ENCODE results near the gene C1QTNF6. TPM values are rescaled to one million over a fixed set of nuclear protein-coding genes. Genes with fewer than 3 reads are reported as not detected.

The C1QTNF6 gene
- total RNA-seq, 1 experiment from 2014 or later, result 85.9 TPM

GRCh38 chr22:37204045-37204655 lies 16.1 kb upstream of the C1QTNF6 start:
- Histone ChIP-seq H3K79me2 (ENCODE audit: low read depth) (no peaks in the 10 kb centered on the region), H3K27ac (no peak overlapping the region), H3F3A (ENCODE audit: insufficient read depth, low read depth) (no peaks in the 10 kb centered on the region), H3K36me3 (ENCODE audit: low read depth) (no peaks in the 10 kb centered on the region), H3K4me1 (replicated peaks; ENCODE audit: insufficient read depth) (peaks cover 7% of the 10 kb centered on the region), H4K20me1 (ENCODE audit: insufficient read depth) (no peaks in the 10 kb centered on the region), H3K27me3 (ENCODE audit: insufficient read depth, low read depth) (no peaks in the 10 kb centered on the region), H3K4me2 (no peak overlapping the region), H3K4me3 (no peak overlapping the region), H3K9me3 (ENCODE audit: insufficient read depth, low read depth) (no peaks in the 10 kb centered on the region), H3K9me2 (ENCODE audit: insufficient read depth) (no peaks in the 10 kb centered on the region), H2AFZ (no peak overlapping the region)
- intact Hi-C loops (cut with micrococcal nuclease; ENCODE audit: unreplicated experiment), result no loop called here
- DNase-seq, result no peak
- no TSS peak for BruUV-seq (replicated peaks)
- ChIA-PET POLR2A (ENCODE audit: unreplicated experiment) (no interaction called here), CTCF (interaction anchor here (0.7 kb wide), 1 partner anchor 613 kb away, joined by 3 read pairs; no protein-coding TSS in a partner anchor)
- no peak for TF ChIP-seq EZH2 (IDR thresholded peaks at IDR 0.05; ENCODE audit: low read depth)
- TF ChIP-seq CTCF (conservative IDR thresholded peaks at IDR 0.05), result no peak

GRCh38 chr22:37203354-37204044 lies 15.5 kb upstream of the C1QTNF6 start:
- no TSS peak for BruUV-seq (replicated peaks)
- no peaks in the 10 kb centered on the region for H3F3A ChIP-seq (ENCODE audit: insufficient read depth, low read depth)
- peaks cover 7% of the 10 kb centered on the region for H3K4me1 ChIP-seq (replicated peaks; ENCODE audit: insufficient read depth)
- H2AFZ ChIP-seq, result no peak overlapping the region
- ChIA-PET POLR2A (ENCODE audit: unreplicated experiment) (no interaction called here), CTCF (interaction anchor here (0.7 kb wide), 1 partner anchor 614 kb away, joined by 3 read pairs; no protein-coding TSS in a partner anchor)
- no peaks in the 10 kb centered on the region for H3K36me3 ChIP-seq (ENCODE audit: low read depth)
- H3K27me3 ChIP-seq (ENCODE audit: insufficient read depth, low read depth), result no peaks in the 10 kb centered on the region
- H3K9me3 ChIP-seq (ENCODE audit: insufficient read depth, low read depth), result no peaks in the 10 kb centered on the region
- no peak for DNase-seq
- H3K9me2 ChIP-seq (ENCODE audit: insufficient read depth), result no peaks in the 10 kb centered on the region
- no peak for TF ChIP-seq EZH2 (IDR thresholded peaks at IDR 0.05; ENCODE audit: low read depth)
- no peak for TF ChIP-seq CTCF (conservative IDR thresholded peaks at IDR 0.05)
- H3K27ac ChIP-seq, result no peak overlapping the region
- peaks cover 4% of the 10 kb centered on the region; the same call in 1 of the 2 replicates for H3K79me2 ChIP-seq (ENCODE audit: low read depth)
- no peak overlapping the region for H3K4me3 ChIP-seq
- no peak overlapping the region for H3K4me2 ChIP-seq
- H4K20me1 ChIP-seq (ENCODE audit: insufficient read depth), result no peaks in the 10 kb centered on the region
- intact Hi-C loops (cut with micrococcal nuclease; ENCODE audit: unreplicated experiment), result no loop called here

GRCh38 chr22:37202716-37203115 lies 14.7 kb upstream of the C1QTNF6 start:
- Histone ChIP-seq H3K36me3 (ENCODE audit: low read depth) (no peaks in the 10 kb centered on the region), H3K79me2 (ENCODE audit: low read depth) (peaks cover 4% of the 10 kb centered on the region; the same call in 1 of the 2 replicates), H3K4me2 (no peak overlapping the region), H3K4me3 (no peak overlapping the region), H2AFZ (no peak overlapping the region), H3K27me3 (ENCODE audit: insufficient read depth, low read depth) (no peaks in the 10 kb centered on the region), H3F3A (ENCODE audit: insufficient read depth, low read depth) (peaks cover 7% of the 10 kb centered on the region), H3K27ac (no peak overlapping the region), H3K9me2 (ENCODE audit: insufficient read depth) (no peaks in the 10 kb centered on the region), H3K4me1 (replicated peaks; ENCODE audit: insufficient read depth) (peaks cover 13% of the 10 kb centered on the region), H4K20me1 (ENCODE audit: insufficient read depth) (no peaks in the 10 kb centered on the region), H3K9me3 (ENCODE audit: insufficient read depth, low read depth) (no peaks in the 10 kb centered on the region)
- ChIA-PET CTCF (no interaction called here), POLR2A (ENCODE audit: unreplicated experiment) (no interaction called here)
- no peak for DNase-seq
- no peak for TF ChIP-seq CTCF (conservative IDR thresholded peaks at IDR 0.05)
- no peak for TF ChIP-seq EZH2 (IDR thresholded peaks at IDR 0.05; ENCODE audit: low read depth)
- no TSS peak for BruUV-seq (replicated peaks)
- intact Hi-C loops (cut with micrococcal nuclease; ENCODE audit: unreplicated experiment), result no loop called here

Measured in PC-9 (cell line).